Parathyroid adenoma (tissue), 2 donors: ENCODE measurements around the gene PBX1.

ENCODE experiments used
- H2AFZ ChIP-seq: fragments of 300-600 bp; sonication (generic); one replicate; pipeline ENCODE4 v1.7.0; 2017; ENCODE audit warnings: antibody characterized with exemption, mild to moderate bottlenecking
- H3K27ac ChIP-seq: fragments of 300-600 bp; sonication (generic); one replicate; pipeline ENCODE4 v1.7.0; 2017
- H3K27me3 ChIP-seq: fragments of 300-600 bp; sonication (generic); one replicate; pipeline ENCODE4 v1.7.0; 2017; ENCODE audit warnings: low read length; ENCODE audit not compliant: control insufficient read depth, insufficient read depth
- H3K36me3 ChIP-seq: fragments of 300-600 bp; sonication (generic); one replicate; pipeline ENCODE4 v1.7.0; 2017; ENCODE audit warnings: low read length; ENCODE audit not compliant: control insufficient read depth, insufficient read depth
- H3K4me1 ChIP-seq: fragments of 300-600 bp; sonication (generic); one replicate; pipeline ENCODE4 v1.7.0; 2017; ENCODE audit warnings: control low read depth
- H3K4me2 ChIP-seq: fragments of 300-600 bp; sonication (generic); one replicate; pipeline ENCODE4 v1.7.0; 2017; ENCODE audit warnings: low read length
- H3K4me3 ChIP-seq: fragments of 300-600 bp; sonication (generic); one replicate; pipeline ENCODE4 v1.7.0; 2017; ENCODE audit warnings: low read depth, low read length
- H3K79me2 ChIP-seq: fragments of 300-600 bp; sonication (generic); one replicate; pipeline ENCODE4 v1.7.0; 2017; ENCODE audit warnings: control low read depth
- H3K9ac ChIP-seq: fragments of 300-600 bp; sonication (generic); one replicate; pipeline ENCODE4 v1.7.0; 2017; ENCODE audit warnings: mild to moderate bottlenecking
- H3K9me3 ChIP-seq: fragments of 300-600 bp; sonication (generic); one replicate; pipeline ENCODE4 v1.7.0; 2017; ENCODE audit warnings: low read length; ENCODE audit not compliant: control insufficient read depth
- TF ChIP-seq, protein P1 (sequence below): fragments of 300-600 bp; sonication (generic); IDR thresholded peaks from one replicate; pipeline ENCODE4 v1.7.0; 2017; ENCODE audit warnings: antibody characterized with exemption, mild to moderate bottlenecking
- donor health status: primary hyperparathyroidism.

PBX1 gene

DNA sequence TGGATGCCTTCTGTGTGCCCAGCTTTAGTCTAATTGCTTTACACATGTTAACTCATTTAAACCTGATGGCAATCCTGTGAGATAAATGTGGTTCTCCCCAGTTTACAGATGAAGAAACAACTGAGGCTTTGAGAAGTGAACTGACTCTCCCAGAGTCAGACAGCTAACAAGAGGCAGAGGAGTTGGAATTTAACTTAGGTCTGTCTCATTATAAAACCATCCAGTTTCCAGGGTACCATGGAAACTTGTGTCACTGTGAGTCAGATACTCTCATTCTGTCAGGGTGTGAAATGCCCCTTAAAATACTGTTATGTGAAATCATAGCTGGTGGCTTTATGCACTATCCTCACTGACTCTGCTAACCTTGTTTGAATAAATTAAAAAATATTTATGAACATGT is 206.6 kb downstream of the PBX1 start:
- peaks cover 3% of the 10 kb centered on the region for H3K79me2 ChIP-seq
- no peaks in the 10 kb centered on the region for H3K36me3 ChIP-seq
- no peak overlapping the region for H2AFZ ChIP-seq
- no peak overlapping the region for H3K4me2 ChIP-seq
- TF ChIP-seq, protein P1, sequence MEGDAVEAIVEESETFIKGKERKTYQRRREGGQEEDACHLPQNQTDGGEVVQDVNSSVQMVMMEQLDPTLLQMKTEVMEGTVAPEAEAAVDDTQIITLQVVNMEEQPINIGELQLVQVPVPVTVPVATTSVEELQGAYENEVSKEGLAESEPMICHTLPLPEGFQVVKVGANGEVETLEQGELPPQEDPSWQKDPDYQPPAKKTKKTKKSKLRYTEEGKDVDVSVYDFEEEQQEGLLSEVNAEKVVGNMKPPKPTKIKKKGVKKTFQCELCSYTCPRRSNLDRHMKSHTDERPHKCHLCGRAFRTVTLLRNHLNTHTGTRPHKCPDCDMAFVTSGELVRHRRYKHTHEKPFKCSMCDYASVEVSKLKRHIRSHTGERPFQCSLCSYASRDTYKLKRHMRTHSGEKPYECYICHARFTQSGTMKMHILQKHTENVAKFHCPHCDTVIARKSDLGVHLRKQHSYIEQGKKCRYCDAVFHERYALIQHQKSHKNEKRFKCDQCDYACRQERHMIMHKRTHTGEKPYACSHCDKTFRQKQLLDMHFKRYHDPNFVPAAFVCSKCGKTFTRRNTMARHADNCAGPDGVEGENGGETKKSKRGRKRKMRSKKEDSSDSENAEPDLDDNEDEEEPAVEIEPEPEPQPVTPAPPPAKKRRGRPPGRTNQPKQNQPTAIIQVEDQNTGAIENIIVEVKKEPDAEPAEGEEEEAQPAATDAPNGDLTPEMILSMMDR = no peak
- no peaks in the 10 kb centered on the region for H3K27me3 ChIP-seq
- peaks cover 8% of the 10 kb centered on the region for H3K4me1 ChIP-seq
- no peak overlapping the region for H3K4me3 ChIP-seq
- H3K27ac ChIP-seq = no peak overlapping the region
- no peaks in the 10 kb centered on the region for H3K9me3 ChIP-seq
- no peak overlapping the region for H3K9ac ChIP-seq

DNA sequence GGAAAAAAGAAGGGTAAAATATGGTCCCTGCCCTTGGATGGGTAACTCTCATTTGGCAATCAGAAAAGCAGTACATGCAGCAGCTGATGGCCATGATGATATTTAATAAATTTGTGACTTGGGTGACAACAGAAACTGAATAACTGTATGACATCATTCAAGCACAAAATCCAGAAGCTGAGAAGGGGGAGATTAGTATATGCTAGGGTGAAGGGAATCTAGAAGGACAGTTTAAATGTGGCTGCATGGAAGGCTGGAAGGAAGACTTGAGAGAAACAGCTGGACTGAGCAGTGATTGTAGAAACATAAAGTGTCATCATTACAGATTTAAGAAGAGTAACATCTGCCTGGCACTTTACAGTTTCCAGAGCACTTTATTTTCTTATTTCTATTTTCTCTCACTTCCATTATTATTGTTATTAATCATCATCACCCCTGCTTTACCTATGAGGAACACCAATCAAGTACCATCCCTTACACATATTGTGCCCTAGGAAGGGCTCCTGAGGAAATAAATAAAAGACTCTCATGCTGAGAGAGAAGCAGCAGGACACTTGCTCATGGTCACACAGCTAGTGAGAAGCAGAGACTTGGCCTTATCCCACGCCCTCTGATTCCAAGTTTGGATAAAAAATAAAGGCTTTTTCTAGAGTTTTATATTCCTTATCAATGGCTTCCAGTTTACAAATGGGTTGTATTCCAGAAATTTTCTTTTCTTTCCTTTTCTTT is 207.2 kb downstream of the PBX1 start:
- Histone ChIP-seq H3K9ac (no peak overlapping the region), H3K27ac (no peak overlapping the region), H3K79me2 (peaks cover 3% of the 10 kb centered on the region), H3K27me3 (no peaks in the 10 kb centered on the region), H3K4me1 (peaks cover 14% of the 10 kb centered on the region), H3K4me2 (no peak overlapping the region), H3K4me3 (no peak overlapping the region), H2AFZ (no peak overlapping the region), H3K9me3 (no peaks in the 10 kb centered on the region), H3K36me3 (no peaks in the 10 kb centered on the region)
- TF ChIP-seq, protein P1 = no peak

DNA sequence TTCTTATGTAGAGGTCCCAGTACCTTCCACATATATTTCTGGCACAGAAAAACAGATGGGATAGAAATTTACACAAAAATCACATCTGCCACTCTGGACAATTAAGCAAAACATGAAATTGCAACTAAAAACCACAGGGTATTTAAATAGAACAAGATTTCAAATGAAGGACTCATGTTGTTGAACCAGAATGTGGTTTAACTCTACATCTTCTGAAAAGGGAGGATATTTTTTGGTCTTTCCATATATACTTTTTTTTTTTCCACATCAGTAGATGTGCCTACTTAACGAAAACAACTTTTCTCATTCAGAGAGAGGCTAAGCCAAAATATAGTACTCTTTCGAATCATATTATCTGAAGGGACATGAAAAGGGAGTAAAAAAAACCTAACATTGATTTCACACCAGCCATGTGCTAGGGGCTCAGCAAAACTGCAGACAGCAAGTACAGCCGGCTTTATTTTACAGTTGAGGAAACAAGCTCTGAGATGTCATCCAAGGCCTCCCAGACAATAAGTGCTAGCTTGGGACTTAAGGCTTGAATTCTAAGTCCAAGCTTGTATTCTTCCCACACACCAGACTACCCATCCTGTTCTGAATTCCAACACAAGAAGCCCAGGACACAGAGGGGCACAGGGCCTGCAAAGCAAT is 208.9 kb downstream of the PBX1 start:
- Histone ChIP-seq H3K27ac (no peak overlapping the region), H3K4me1 (peaks cover 28% of the 10 kb centered on the region), H3K9me3 (no peaks in the 10 kb centered on the region), H3K4me2 (no peak overlapping the region), H3K27me3 (no peaks in the 10 kb centered on the region), H2AFZ (no peak overlapping the region), H3K9ac (no peak overlapping the region), H3K36me3 (no peaks in the 10 kb centered on the region), H3K4me3 (no peak overlapping the region), H3K79me2 (no peaks in the 10 kb centered on the region)
- TF ChIP-seq, protein P1 = no peak

- Histone ChIP-seq H3K4me1 (peaks cover 34% of the 10 kb centered on the region), H3K79me2 (no peaks in the 10 kb centered on the region), H3K27ac (no peak overlapping the region), H3K36me3 (no peaks in the 10 kb centered on the region), H2AFZ (no peak overlapping the region), H3K4me3 (no peak overlapping the region), H3K9ac (no peak overlapping the region), H3K27me3 (no peaks in the 10 kb centered on the region), H3K4me2 (no peak overlapping the region), H3K9me3 (no peaks in the 10 kb centered on the region)
- TF ChIP-seq, protein P1 = no peak
Observed at GRCh38 chr1:164768619-164769018, 209.6 kb downstream of the PBX1 start.
